GM18907 (cell line): ENCODE results near the gene BCAT1.
"Not testable (repeated sequence)": the region's sequence is repeated elsewhere in the genome, so short reads cannot be mapped to it uniquely, and the experiment has no call there.

ENCODE experiments used
- ATAC-seq: cut with Tn5 transposase; IDR thresholded peaks from one replicate; pipeline ENCODE4 v1.9.1; 2021; ENCODE audit warnings: mild to moderate bottlenecking, moderate library complexity; ENCODE audit not compliant: unreplicated experiment

The BCAT1 gene

GRCh38 chr12:24820872-24821271 is 128.0 kb downstream of the BCAT1 start:
- no peak for ATAC-seq

GRCh38 chr12:24818351-24818750 is 130.6 kb downstream of the BCAT1 start:
- ATAC-seq = no peak

GRCh38 chr12:24815114-24815423 is 133.8 kb downstream of the BCAT1 start:
- peak; percentile 41 for ATAC-seq

- ATAC-seq = peak; percentile 81
Observed at GRCh38 chr12:24814379-24815113, 134.4 kb downstream of the BCAT1 start.

- ATAC-seq = no peak
Observed at GRCh38 chr12:24810378-24810777, 138.5 kb downstream of the BCAT1 start.

GRCh38 chr12:24809306-24809705 is 139.6 kb downstream of the BCAT1 start:
- ATAC-seq = not testable (repeated sequence)

GRCh38 chr12:24808651-24809050 is 140.2 kb downstream of the BCAT1 start:
- no peak for ATAC-seq

- no peak for ATAC-seq
Observed at GRCh38 chr12:24806386-24806785, 142.5 kb downstream of the BCAT1 start.

- ATAC-seq = no peak
Observed at GRCh38 chr12:24803430-24804245, 145.3 kb downstream of the BCAT1 start.

- peak; percentile 96 for ATAC-seq
Observed at GRCh38 chr12:24798335-24798734, 150.6 kb downstream of the BCAT1 start.

- ATAC-seq = peak; percentile 51
Observed at GRCh38 chr12:24797901-24798300, 151.0 kb downstream of the BCAT1 start.

GRCh38 chr12:24796876-24797275 is 152.0 kb downstream of the BCAT1 start:
- ATAC-seq = no peak

GRCh38 chr12:24795699-24796347 is 153.1 kb downstream of the BCAT1 start:
- no peak for ATAC-seq

- ATAC-seq = no peak
Observed at GRCh38 chr12:24791622-24792021, 157.3 kb downstream of the BCAT1 start.

- ATAC-seq = no peak
Observed at GRCh38 chr12:24788886-24789285, 160.0 kb downstream of the BCAT1 start.

GRCh38 chr12:24780697-24781368 is 168.1 kb downstream of the BCAT1 start:
- ATAC-seq = no peak

- peak; percentile 76 for ATAC-seq
Observed at GRCh38 chr12:24778486-24779304, 170.2 kb downstream of the BCAT1 start.

- ATAC-seq = no peak
Observed at GRCh38 chr12:24777359-24777758, 171.5 kb downstream of the BCAT1 start.

GRCh38 chr12:24776861-24777260 is 172.0 kb downstream of the BCAT1 start:
- no peak for ATAC-seq

- ATAC-seq = no peak
Observed at GRCh38 chr12:24775073-24775472, 173.8 kb downstream of the BCAT1 start.
